ENCODE results near the gene ITGA3.

The ITGA3 gene

GRCh38 chr17:50105811-50106210, 49.9 kb downstream of the ITGA3 start:
- no peak for DNase-seq
- no peak overlapping the region for H3K4me2 ChIP-seq (ENCODE audit: low read length)
- no CpG with 5 or more reads among the region's 21 CpGs for WGBS (ENCODE audit: extremely low coverage, insufficient coverage, low lambda C conversion rate)
- H2BK120ac ChIP-seq (ENCODE audit: low read depth, low read length) = no peak overlapping the region
- H2BK5ac ChIP-seq (ENCODE audit: low read length) = no peak overlapping the region
- H3K23ac ChIP-seq (ENCODE audit: low read length) = no peak overlapping the region
- no peak overlapping the region for H3K56ac ChIP-seq (ENCODE audit: low read length)
- no peak overlapping the region for H4K8ac ChIP-seq (ENCODE audit: low read depth, low read length)
- no peak overlapping the region for H3K4ac ChIP-seq (ENCODE audit: low read depth, low read length)
- H3K9ac ChIP-seq (ENCODE audit: low read length) = no peak overlapping the region
- H2BK15ac ChIP-seq (replicated peaks; ENCODE audit: low read depth) = no peak overlapping the region
- H3K4me3 ChIP-seq (ENCODE audit: low read length) = no peak overlapping the region
- H4K5ac ChIP-seq (ENCODE audit: low read length) = no peak overlapping the region
- H3K79me2 ChIP-seq (ENCODE audit: control insufficient read depth, insufficient read depth, low read length) = no peaks in the 10 kb centered on the region
- no peaks in the 10 kb centered on the region for H3K79me1 ChIP-seq (ENCODE audit: low read length)
- H3K18ac ChIP-seq (ENCODE audit: low read length) = no peak overlapping the region
- no peak overlapping the region for H3K27ac ChIP-seq (ENCODE audit: low read depth, low read length)
- no peaks in the 10 kb centered on the region for H3K36me3 ChIP-seq (ENCODE audit: control insufficient read depth, insufficient read depth, low read length)
- no peak overlapping the region for H2AK5ac ChIP-seq (ENCODE audit: low read length)
- peaks cover 9% of the 10 kb centered on the region for H3K4me1 ChIP-seq (ENCODE audit: control insufficient read depth, low read depth, low read length)
- H3K27me3 ChIP-seq (ENCODE audit: insufficient read depth, low read length, poor library complexity) = no peaks in the 10 kb centered on the region

GRCh38 chr17:50106393-50107131, 50.7 kb downstream of the ITGA3 start:
- no CpG with 5 or more reads among the region's 13 CpGs for WGBS (ENCODE audit: extremely low coverage, insufficient coverage, low lambda C conversion rate)
- Histone ChIP-seq H2AK5ac (ENCODE audit: low read length) (no peak overlapping the region), H2BK15ac (replicated peaks; ENCODE audit: low read depth) (no peak overlapping the region), H4K8ac (ENCODE audit: low read depth, low read length) (no peak overlapping the region), H3K9ac (ENCODE audit: low read length) (no peak overlapping the region), H3K56ac (ENCODE audit: low read length) (no peak overlapping the region), H3K23ac (ENCODE audit: low read length) (no peak overlapping the region), H3K18ac (ENCODE audit: low read length) (no peak overlapping the region), H3K36me3 (ENCODE audit: control insufficient read depth, insufficient read depth, low read length) (no peaks in the 10 kb centered on the region), H3K4me1 (ENCODE audit: control insufficient read depth, low read depth, low read length) (peaks cover 3% of the 10 kb centered on the region), H3K4me3 (ENCODE audit: low read length) (no peak overlapping the region), H3K79me1 (ENCODE audit: low read length) (no peaks in the 10 kb centered on the region), H4K5ac (ENCODE audit: low read length) (no peak overlapping the region), H3K27ac (ENCODE audit: low read depth, low read length) (no peak overlapping the region), H2BK5ac (ENCODE audit: low read length) (no peak overlapping the region), H3K27me3 (ENCODE audit: insufficient read depth, low read length, poor library complexity) (no peaks in the 10 kb centered on the region), H3K4me2 (ENCODE audit: low read length) (no peak overlapping the region), H3K4ac (ENCODE audit: low read depth, low read length) (no peak overlapping the region), H2BK120ac (ENCODE audit: low read depth, low read length) (no peak overlapping the region), H3K79me2 (ENCODE audit: control insufficient read depth, insufficient read depth, low read length) (no peaks in the 10 kb centered on the region)
- DNase-seq = no peak

- H3K79me1 ChIP-seq (ENCODE audit: low read length) = no peaks in the 10 kb centered on the region
Measured at GRCh38 chr17:50107790-50108414, 52.0 kb downstream of the ITGA3 start.

GRCh38 chr17:50108556-50108955, 52.6 kb downstream of the ITGA3 start:
- Histone ChIP-seq H4K5ac (ENCODE audit: low read length) (no peak overlapping the region), H4K8ac (ENCODE audit: low read depth, low read length) (no peak overlapping the region), H3K4me1 (ENCODE audit: control insufficient read depth, low read depth, low read length) (peaks cover 2% of the 10 kb centered on the region), H3K9ac (ENCODE audit: low read length) (no peak overlapping the region), H2BK120ac (ENCODE audit: low read depth, low read length) (no peak overlapping the region), H3K79me2 (ENCODE audit: control insufficient read depth, insufficient read depth, low read length) (no peaks in the 10 kb centered on the region), H3K27ac (ENCODE audit: low read depth, low read length) (no peak overlapping the region), H2AK5ac (ENCODE audit: low read length) (no peak overlapping the region), H3K23ac (ENCODE audit: low read length) (no peak overlapping the region), H2BK5ac (ENCODE audit: low read length) (no peak overlapping the region), H3K56ac (ENCODE audit: low read length) (no peak overlapping the region), H3K36me3 (ENCODE audit: control insufficient read depth, insufficient read depth, low read length) (no peaks in the 10 kb centered on the region), H3K18ac (ENCODE audit: low read length) (no peak overlapping the region), H3K4me2 (ENCODE audit: low read length) (no peak overlapping the region), H3K4ac (ENCODE audit: low read depth, low read length) (no peak overlapping the region), H3K79me1 (ENCODE audit: low read length) (no peaks in the 10 kb centered on the region), H3K4me3 (ENCODE audit: low read length) (no peak overlapping the region), H3K27me3 (ENCODE audit: insufficient read depth, low read length, poor library complexity) (no peaks in the 10 kb centered on the region), H2BK15ac (replicated peaks; ENCODE audit: low read depth) (no peak overlapping the region)
- no CpG with 5 or more reads among the region's 9 CpGs for WGBS (ENCODE audit: extremely low coverage, insufficient coverage, low lambda C conversion rate)
- no peak for DNase-seq

More at GRCh38 chr17:50107790-50108414, 52.0 kb downstream of the ITGA3 start:
- no peaks in the 10 kb centered on the region for H3K36me3 ChIP-seq (ENCODE audit: control insufficient read depth, insufficient read depth, low read length)
- H2BK5ac ChIP-seq (ENCODE audit: low read length) = no peak overlapping the region
- H3K27ac ChIP-seq (ENCODE audit: low read depth, low read length) = no peak overlapping the region
- H3K56ac ChIP-seq (ENCODE audit: low read length) = no peak overlapping the region
- H3K4me2 ChIP-seq (ENCODE audit: low read length) = no peak overlapping the region
- H3K4ac ChIP-seq (ENCODE audit: low read depth, low read length) = no peak overlapping the region
- no peak overlapping the region for H2BK120ac ChIP-seq (ENCODE audit: low read depth, low read length)
- peaks cover 2% of the 10 kb centered on the region for H3K4me1 ChIP-seq (ENCODE audit: control insufficient read depth, low read depth, low read length)
- H3K79me2 ChIP-seq (ENCODE audit: control insufficient read depth, insufficient read depth, low read length) = no peaks in the 10 kb centered on the region
- no peak overlapping the region for H4K5ac ChIP-seq (ENCODE audit: low read length)
- H3K23ac ChIP-seq (ENCODE audit: low read length) = no peak overlapping the region
- H3K18ac ChIP-seq (ENCODE audit: low read length) = no peak overlapping the region
- no peak overlapping the region for H2BK15ac ChIP-seq (replicated peaks; ENCODE audit: low read depth)
- no peak overlapping the region for H4K8ac ChIP-seq (ENCODE audit: low read depth, low read length)
- H3K4me3 ChIP-seq (ENCODE audit: low read length) = no peak overlapping the region
- no peak overlapping the region for H2AK5ac ChIP-seq (ENCODE audit: low read length)
- no peak for DNase-seq
- H3K27me3 ChIP-seq (ENCODE audit: insufficient read depth, low read length, poor library complexity) = no peaks in the 10 kb centered on the region
- H3K9ac ChIP-seq (ENCODE audit: low read length) = no peak overlapping the region
- WGBS (ENCODE audit: extremely low coverage, insufficient coverage, low lambda C conversion rate) = no CpG with 5 or more reads among the region's 10 CpGs

- H3K4ac ChIP-seq (ENCODE audit: low read depth, low read length) = no peak overlapping the region
- no peak overlapping the region for H3K4me2 ChIP-seq (ENCODE audit: low read length)
- WGBS (ENCODE audit: extremely low coverage, insufficient coverage, low lambda C conversion rate) = no CpG with 5 or more reads among the region's 7 CpGs
- H3K36me3 ChIP-seq (ENCODE audit: control insufficient read depth, insufficient read depth, low read length) = no peaks in the 10 kb centered on the region
- no peak overlapping the region for H4K8ac ChIP-seq (ENCODE audit: low read depth, low read length)
- H3K18ac ChIP-seq (ENCODE audit: low read length) = no peak overlapping the region
- no peak overlapping the region for H3K56ac ChIP-seq (ENCODE audit: low read length)
- H2AK5ac ChIP-seq (ENCODE audit: low read length) = no peak overlapping the region
- no peak overlapping the region for H3K27ac ChIP-seq (ENCODE audit: low read depth, low read length)
- no peak for DNase-seq
- H3K4me3 ChIP-seq (ENCODE audit: low read length) = no peak overlapping the region
- no peaks in the 10 kb centered on the region for H3K79me1 ChIP-seq (ENCODE audit: low read length)
- no peaks in the 10 kb centered on the region for H3K27me3 ChIP-seq (ENCODE audit: insufficient read depth, low read length, poor library complexity)
- H3K79me2 ChIP-seq (ENCODE audit: control insufficient read depth, insufficient read depth, low read length) = no peaks in the 10 kb centered on the region
- H3K23ac ChIP-seq (ENCODE audit: low read length) = no peak overlapping the region
- no peak overlapping the region for H4K5ac ChIP-seq (ENCODE audit: low read length)
- H3K4me1 ChIP-seq (ENCODE audit: control insufficient read depth, low read depth, low read length) = peaks cover 2% of the 10 kb centered on the region
- H2BK120ac ChIP-seq (ENCODE audit: low read depth, low read length) = no peak overlapping the region
- H3K9ac ChIP-seq (ENCODE audit: low read length) = no peak overlapping the region
- H2BK5ac ChIP-seq (ENCODE audit: low read length) = no peak overlapping the region
- H2BK15ac ChIP-seq (replicated peaks; ENCODE audit: low read depth) = no peak overlapping the region
Measured at GRCh38 chr17:50109207-50109606, 53.3 kb downstream of the ITGA3 start.

Data from mesendoderm (in vitro differentiated cells).